ENCODE results near the gene PDGFRB. TPM values are rescaled to one million over a fixed set of nuclear protein-coding genes. Genes with fewer than 3 reads are reported as not detected.

Gene PDGFRB
- total and polyA plus RNA-seq, 4 donors, result 5.2 to 13.1 (median 8.3) TPM

- Histone ChIP-seq H3K27me3 (ENCODE audit: control insufficient read depth in 4 of 4, insufficient read depth in 4 of 4, low read length in 3 of 4) (no peaks in the 10 kb centered on the region), H3K36me3 (ENCODE audit: control insufficient read depth in 4 of 4, insufficient read depth in 3 of 4, low read depth in 1 of 4, low read length in 3 of 4) (no peaks in the 10 kb centered on the region), H3K27ac (ENCODE audit: low read depth in 1 of 2, low read length in 2 of 2) (peak overlapping the region; percentile 38 to 76), H3K9me3 (ENCODE audit: control insufficient read depth in 4 of 4, low read length in 3 of 4) (no peaks in the 10 kb centered on the region), H3K4me1 (ENCODE audit: control insufficient read depth in 4 of 4, insufficient read depth in 4 of 4, low read length in 3 of 4) (peaks cover 0 to 7% (median 1%) of the 10 kb centered on the region in 4 donors), H3K4me3 (ENCODE audit: low read depth in 1 of 3, low read length in 3 of 3) (peak overlapping the region in 1 of 3 donors; percentile 21), H3K9ac (ENCODE audit: low read depth in 1 of 2, low read length in 2 of 2) (no peak overlapping the region)
- no peak for DNase-seq (ENCODE audit: low spot score)
- TF ChIP-seq YY1 (IDR thresholded peaks at IDR 0.05) (no peak), SP1 (IDR thresholded peaks at IDR 0.05) (no peak), ATF3 (IDR thresholded peaks at IDR 0.05) (no peak)
- 81% methylated on average over 7 of the region's 7 CpGs for WGBS
Observed at GRCh38 chr5:150154618-150155128, 972 bp downstream of the PDGFRB start.

- H3K27ac ChIP-seq (ENCODE audit: low read depth in 1 of 2, low read length in 2 of 2), result peak overlapping the region; percentile 38 to 76
- peaks cover 0 to 7% (median 1%) of the 10 kb centered on the region in 4 donors for H3K4me1 ChIP-seq (ENCODE audit: control insufficient read depth in 4 of 4, insufficient read depth in 4 of 4, low read length in 3 of 4)
- DNase-seq (ENCODE audit: low spot score), result no peak
- H3K36me3 ChIP-seq (ENCODE audit: control insufficient read depth in 4 of 4, insufficient read depth in 3 of 4, low read depth in 1 of 4, low read length in 3 of 4), result no peaks in the 10 kb centered on the region
- 84% methylated on average over 9 of the region's 9 CpGs for WGBS
- no peak for TF ChIP-seq JUND (IDR thresholded peaks at IDR 0.05)
- no peak for TF ChIP-seq ATF3 (IDR thresholded peaks at IDR 0.05)
- TF ChIP-seq FOXA2 (IDR thresholded peaks at IDR 0.05), result no peak
- no peak for TF ChIP-seq RAD21 (IDR thresholded peaks at IDR 0.05)
- no peak for TF ChIP-seq HNF4A (conservative IDR thresholded peaks at IDR 0.05)
- no peaks in the 10 kb centered on the region for H3K27me3 ChIP-seq (ENCODE audit: control insufficient read depth in 4 of 4, insufficient read depth in 4 of 4, low read length in 3 of 4)
- H3K9me3 ChIP-seq (ENCODE audit: control insufficient read depth in 4 of 4, low read length in 3 of 4), result no peaks in the 10 kb centered on the region
- H3K4me3 ChIP-seq (ENCODE audit: low read depth in 1 of 3, low read length in 3 of 3), result peak overlapping the region in 1 of 3 donors; percentile 10
- H3K9ac ChIP-seq (ENCODE audit: low read depth in 1 of 2, low read length in 2 of 2), result no peak overlapping the region
Observed at GRCh38 chr5:150153957-150154617, 1.6 kb downstream of the PDGFRB start.

GRCh38 chr5:150153483-150153882 is 2.2 kb downstream of the PDGFRB start:
- H3K9ac ChIP-seq (ENCODE audit: low read depth in 1 of 2, low read length in 2 of 2), result no peak overlapping the region
- TF ChIP-seq TAF1 (conservative IDR thresholded peaks at IDR 0.05) (no peak), RXRA (IDR thresholded peaks at IDR 0.05) (no peak), JUND (IDR thresholded peaks at IDR 0.05) (no peak), NR2F2 (IDR thresholded peaks at IDR 0.05) (no peak)
- DNase-seq (ENCODE audit: low spot score), result no peak

GRCh38 chr5:150152636-150153462 is 2.8 kb downstream of the PDGFRB start:
- Histone ChIP-seq H3K27me3 (ENCODE audit: control insufficient read depth in 4 of 4, insufficient read depth in 4 of 4, low read length in 3 of 4) (no peaks in the 10 kb centered on the region), H3K4me1 (ENCODE audit: control insufficient read depth in 4 of 4, insufficient read depth in 4 of 4, low read length in 3 of 4) (peaks cover 0 to 7% (median 1%) of the 10 kb centered on the region in 4 donors), H3K27ac (ENCODE audit: low read depth in 1 of 2, low read length in 2 of 2) (peak overlapping the region in 1 of 2 donors; percentile 76)
- TF ChIP-seq SP1 (IDR thresholded peaks at IDR 0.05) (no peak), HNF4G (IDR thresholded peaks at IDR 0.05) (no peak), TAF1 (conservative IDR thresholded peaks at IDR 0.05) (no peak), ATF3 (IDR thresholded peaks at IDR 0.05) (no peak), HNF4A (conservative IDR thresholded peaks at IDR 0.05) (no peak), GABPA (IDR thresholded peaks at IDR 0.05 in 1 of 2, conservative IDR thresholded peaks at IDR 0.05 in 1 of 2) (no peak), JUND (IDR thresholded peaks at IDR 0.05) (no peak), FOXA2 (IDR thresholded peaks at IDR 0.05) (no peak), NR2F2 (IDR thresholded peaks at IDR 0.05) (no peak), CTCF (IDR thresholded peaks at IDR 0.05; ENCODE audit: low read depth, low read length, missing input control) (no peak), MAX (IDR thresholded peaks at IDR 0.05) (no peak), RXRA (IDR thresholded peaks at IDR 0.05) (no peak)

More at GRCh38 chr5:150153483-150153882, 2.2 kb downstream of the PDGFRB start:
- Histone ChIP-seq H3K27me3 (ENCODE audit: control insufficient read depth in 4 of 4, insufficient read depth in 4 of 4, low read length in 3 of 4) (no peaks in the 10 kb centered on the region), H3K36me3 (ENCODE audit: control insufficient read depth in 4 of 4, insufficient read depth in 3 of 4, low read depth in 1 of 4, low read length in 3 of 4) (no peaks in the 10 kb centered on the region), H3K4me1 (ENCODE audit: control insufficient read depth in 4 of 4, insufficient read depth in 4 of 4, low read length in 3 of 4) (peaks cover 0 to 7% (median 1%) of the 10 kb centered on the region in 4 donors), H3K9me3 (ENCODE audit: control insufficient read depth in 4 of 4, low read length in 3 of 4) (no peaks in the 10 kb centered on the region), H3K4me3 (ENCODE audit: low read depth in 1 of 3, low read length in 3 of 3) (no peak overlapping the region), H3K27ac (ENCODE audit: low read depth in 1 of 2, low read length in 2 of 2) (peak overlapping the region in 1 of 2 donors; percentile 76)
- WGBS, result 87% methylated on average over 2 of the region's 2 CpGs

More at GRCh38 chr5:150152636-150153462, 2.8 kb downstream of the PDGFRB start:
- Histone ChIP-seq H3K36me3 (ENCODE audit: control insufficient read depth in 4 of 4, insufficient read depth in 3 of 4, low read depth in 1 of 4, low read length in 3 of 4) (no peaks in the 10 kb centered on the region), H3K9me3 (ENCODE audit: control insufficient read depth in 4 of 4, low read length in 3 of 4) (no peaks in the 10 kb centered on the region), H3K9ac (ENCODE audit: low read depth in 1 of 2, low read length in 2 of 2) (no peak overlapping the region), H3K4me3 (ENCODE audit: low read depth in 1 of 3, low read length in 3 of 3) (no peak overlapping the region)
- DNase-seq (ENCODE audit: low spot score), result no peak
- WGBS, result 78% methylated on average over 12 of the region's 12 CpGs
